Lower lobe of right lung (tissue), 2 donors: ENCODE measurements around the gene PPP2R5C. TPM values are rescaled to one million over a fixed set of nuclear protein-coding genes. Genes with fewer than 3 reads are reported as not detected.
A peak's percentile ranks its signal among the peaks of the same experiment; 100 is the strongest.
"Not testable (repeated sequence)": the region's sequence is repeated elsewhere in the genome, so short reads cannot be mapped to it uniquely, and the experiment has no call there.

ENCODE experiments used
- ATAC-seq, 2 donors: fragments of 200-7000 bp; cut with Tn5 transposase; one replicate each; pipeline ENCODE4 v1.9.1; 2020 to 2022; ENCODE audit warnings: mild to moderate bottlenecking in 2 of 2, moderate library complexity in 2 of 2
- DNase-seq: peaks from one replicate; pipeline ENCODE4 v3.0.0-alpha.2; 2020
- H3K27ac ChIP-seq: fragments of 200-600 bp; one replicate; pipeline ENCODE4 v1.8.0; 2022
- H3K27me3 ChIP-seq: fragments of 200-600 bp; one replicate; pipeline ENCODE4 v1.8.0; 2022; ENCODE audit warnings: low read depth
- H3K36me3 ChIP-seq: fragments of 200-600 bp; one replicate; pipeline ENCODE4 v1.8.0; 2022; ENCODE audit warnings: mild to moderate bottlenecking
- H3K4me1 ChIP-seq: fragments of 200-600 bp; one replicate; pipeline ENCODE4 v1.8.0; 2022
- H3K4me3 ChIP-seq: fragments of 200-600 bp; one replicate; pipeline ENCODE4 v1.8.0; 2022; ENCODE audit warnings: mild to moderate bottlenecking
- H3K9me3 ChIP-seq: fragments of 200-600 bp; one replicate; pipeline ENCODE4 v1.8.0; 2022
- CTCF ChIP-seq: fragments of 200-600 bp; IDR thresholded peaks from one replicate; pipeline ENCODE4 v1.8.0; 2022; ENCODE audit warnings: antibody characterized with exemption, mild to moderate bottlenecking
- intact Hi-C: fragments of 100-400 bp; cut with DNase I; formaldehyde crosslinking; loops from one replicate; pipeline ENCODE4 v1.11.0; 2022
- total RNA-seq: library from RNA; stranded (reverse); fragmentation: NEBNext Ultra II Directional; extraction: Animal tissue kit (Norgen Biotek cat#: 25700); gene quantifications from one replicate; pipeline ENCODE4 v1.2.1, GENCODE V29; 2021
- donor health status: DM: no; HTN: yes; CAD: no; lungs with severe emphysema.

PPP2R5C gene
- total RNA-seq, 1 donor from 2014 or later, result 160 TPM

GRCh38 chr14:101726295-101726953 lies 35.1 kb upstream of the PPP2R5C start:
- peaks cover 23% of the 10 kb centered on the region for H3K4me1 ChIP-seq
- intact Hi-C loops, result no loop called here
- H3K4me3 ChIP-seq, result no peak overlapping the region
- no peak overlapping the region for H3K27ac ChIP-seq
- H3K27me3 ChIP-seq, result no peaks in the 10 kb centered on the region
- no peak for TF ChIP-seq CTCF
- no peaks in the 10 kb centered on the region for H3K36me3 ChIP-seq
- ATAC-seq, result no peak
- no peaks in the 10 kb centered on the region for H3K9me3 ChIP-seq
- no peak for DNase-seq

DNA sequence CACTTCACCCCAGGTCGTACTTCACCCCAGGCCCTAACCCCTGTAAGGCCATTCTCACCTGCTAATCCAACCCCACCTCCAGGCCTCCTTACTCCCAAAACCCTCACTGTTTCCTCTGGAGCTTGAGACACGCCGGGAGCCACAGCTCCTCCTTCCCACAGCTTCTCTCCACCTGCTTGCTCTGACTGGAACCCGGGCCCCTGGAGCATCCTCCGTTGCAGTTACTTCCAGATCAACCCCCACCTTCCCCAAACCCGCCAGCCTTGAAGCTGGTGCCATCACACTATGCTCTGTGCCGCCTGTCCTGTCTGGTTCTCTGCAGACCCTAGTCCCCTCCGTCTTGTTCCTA lies 34.6 kb upstream of the PPP2R5C start:
- Histone ChIP-seq H3K4me1 (peaks cover 23% of the 10 kb centered on the region), H3K27me3 (no peaks in the 10 kb centered on the region), H3K9me3 (no peaks in the 10 kb centered on the region), H3K4me3 (no peak overlapping the region), H3K27ac (no peak overlapping the region), H3K36me3 (no peaks in the 10 kb centered on the region)
- ATAC-seq, result no peak
- DNase-seq, result no peak
- TF ChIP-seq CTCF, result no peak
- intact Hi-C loops, result no loop called here

- intact Hi-C loops, result no loop called here
- H3K27ac ChIP-seq, result no peak overlapping the region
- no peaks in the 10 kb centered on the region for H3K27me3 ChIP-seq
- H3K36me3 ChIP-seq, result no peaks in the 10 kb centered on the region
- no peaks in the 10 kb centered on the region for H3K9me3 ChIP-seq
- DNase-seq, result no peak
- peaks cover 25% of the 10 kb centered on the region for H3K4me1 ChIP-seq
- no peak for ATAC-seq
- TF ChIP-seq CTCF, result no peak
- H3K4me3 ChIP-seq, result no peak overlapping the region
Observed at GRCh38 chr14:101727611-101728366, 33.7 kb upstream of the PPP2R5C start.

DNA sequence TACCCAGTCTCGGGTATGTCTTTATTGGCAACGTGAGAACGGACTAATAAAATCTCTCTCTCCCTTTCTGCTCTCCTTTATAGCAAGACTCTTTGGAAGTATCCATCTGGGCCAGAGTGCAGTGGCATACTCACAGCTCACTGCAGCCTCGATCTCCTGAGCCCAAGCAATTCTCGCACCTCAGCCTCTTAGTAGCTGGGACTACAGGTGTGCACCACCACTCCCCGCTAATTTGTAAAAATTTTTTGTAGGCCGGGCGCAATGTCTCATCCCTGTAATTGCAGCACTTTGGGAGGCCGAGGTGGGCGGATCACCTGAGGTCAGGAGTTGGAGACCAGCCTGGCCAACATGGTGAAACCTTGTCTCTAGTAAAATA lies 33.2 kb upstream of the PPP2R5C start:
- H3K4me1 ChIP-seq, result peaks cover 23% of the 10 kb centered on the region
- H3K36me3 ChIP-seq, result no peaks in the 10 kb centered on the region
- DNase-seq, result no peak
- intact Hi-C loops, result no loop called here
- ATAC-seq, result no peak
- no peak overlapping the region for H3K27ac ChIP-seq
- no peaks in the 10 kb centered on the region for H3K9me3 ChIP-seq
- H3K4me3 ChIP-seq, result no peak overlapping the region
- no peaks in the 10 kb centered on the region for H3K27me3 ChIP-seq
- no peak for TF ChIP-seq CTCF

GRCh38 chr14:101729382-101729781 lies 32.1 kb upstream of the PPP2R5C start:
- Histone ChIP-seq H3K9me3 (no peaks in the 10 kb centered on the region), H3K4me3 (no peak overlapping the region), H3K36me3 (no peaks in the 10 kb centered on the region), H3K27me3 (no peaks in the 10 kb centered on the region), H3K4me1 (peaks cover 23% of the 10 kb centered on the region), H3K27ac (no peak overlapping the region)
- no peak for ATAC-seq
- no peak for TF ChIP-seq CTCF
- no peak for DNase-seq
- intact Hi-C loops, result no loop called here

- H3K36me3 ChIP-seq, DNase-seq, H3K27me3 ChIP-seq, H3K9me3 ChIP-seq, intact Hi-C loops, H3K4me3 ChIP-seq, ATAC-seq: not testable (repeated sequence)
- Histone ChIP-seq H3K4me1 (peaks cover 23% of the 10 kb centered on the region), H3K27ac (peak overlapping the region; percentile 85)
Observed at GRCh38 chr14:101730157-101730556, 31.4 kb upstream of the PPP2R5C start.
